K562 (cell line): ENCODE data around the gene CHMP3. TPM values are rescaled to one million over a fixed set of nuclear protein-coding genes. Genes with fewer than 3 reads are reported as not detected.
A peak's percentile ranks its signal among the peaks of the same experiment; 100 is the strongest.

Source experiments
- ETV6 ChIP-seq, 3 experiments: fragments of 150-350 bp in 1 of 3; sonication (generic) in 1 of 3; formaldehyde crosslinking in 1 of 3; IDR thresholded peaks; 2 replicates each; pipeline versions ENCODE4 v1.6.1 to v1.8.0; 2014 to 2022; ENCODE audit warnings: borderline replicate concordance in 2 of 3, low read depth in 2 of 3, antibody characterized with exemption in 1 of 3, low read length in 1 of 3, mild to moderate bottlenecking in 1 of 3, missing genetic modification reagents in 1 of 3
- LCOR ChIP-seq: sonication (generic); formaldehyde crosslinking; IDR thresholded peaks from 2 replicates; pipeline ENCODE4 v1.8.0; 2022; ENCODE audit warnings: mild to moderate bottlenecking, missing genetic modification reagents
- MAFG ChIP-seq: fragments of 450-650 bp; conservative IDR thresholded peaks from 2 replicates; pipeline ENCODE4 v1.6.1; 2016; ENCODE audit warnings: missing genetic modification characterization, missing compliant biosample characterization
- NR4A1 ChIP-seq, 2 experiments: fragments of 250-450 bp in 1 of 2; fragments of 450-650 bp in 1 of 2; sonication (Bioruptor Pico) in 1 of 2; IDR thresholded peaks; 2 replicates each; pipeline versions ENCODE4 v1.4.0 to v1.6.1; 2016 to 2020; ENCODE audit warnings: mild to moderate bottlenecking in 2 of 2, missing compliant biosample characterization in 1 of 2, missing genetic modification characterization in 1 of 2, moderate library complexity in 1 of 2
- RCOR1 ChIP-seq, 2 experiments: IDR thresholded peaks; 2 replicates each; pipeline ENCODE4 v1.6.1; 2012; ENCODE audit warnings: low read depth in 2 of 2, low read length in 2 of 2, borderline replicate concordance in 1 of 2, improper control_type of control experiment in 1 of 2
- RHOXF2B ChIP-seq: fragments of 250-450 bp; sonication (Bioruptor Pico); conservative IDR thresholded peaks from 2 replicates; pipeline ENCODE4 v1.5.1; 2021
- SUPT5H ChIP-seq: fragments of 450-650 bp; IDR thresholded peaks from 2 replicates; pipeline ENCODE4 v1.6.1; 2016
- YY1 ChIP-seq, 3 experiments: IDR thresholded peaks; 2 replicates each; pipeline ENCODE4 v1.6.1; 2011; ENCODE audit warnings: low read length in 2 of 3, mild to moderate bottlenecking in 2 of 3, moderate library complexity in 2 of 3, borderline replicate concordance in 1 of 3, control low read depth in 1 of 3, low read depth in 1 of 3; ENCODE audit not compliant: insufficient read depth in 3 of 3, insufficient replicate concordance in 2 of 3, control insufficient read depth in 1 of 3, insufficient read length in 1 of 3; ENCODE audit errors: extremely low read depth in 1 of 3
- polyA plus RNA-seq, 8 experiments: library from polyadenylated mRNA; depleted of rRNA in 4 of 8; stranded (reverse) in 5 of 8; unstranded in 3 of 8; fragments of >200 nt; fragmentation: Nextera tagmentation in 2 of 8; fragmentation: Illumina TruSeq in 1 of 8; extraction: Ambion mirVana in 2 of 8; extraction: Trizol in 1 of 8; gene quantifications; 2 replicates each; pipeline versions ENCODE4 v1.2.1 to v1.2.3, GENCODE V29; 2011 to 2014; ENCODE audit warnings: inconsistent platforms in 1 of 8, missing spikeins in 1 of 8
- total RNA-seq, 7 experiments: library from RNA; depleted of rRNA in 6 of 7; stranded (reverse); fragments of >200 nt in 6 of 7; fragmentation: Illumina TruSeq in 2 of 7; extraction: Trizol in 2 of 7; gene quantifications; 2 replicates each; pipeline versions ENCODE4 v1.2.1 to v1.2.3, GENCODE V29; 2011 to 2021; ENCODE audit warnings: low replicate concordance in 1 of 7
- TF ChIP-seq, protein P1 (sequence below): fragments of 250-450 bp; sonication (Bioruptor Pico); IDR thresholded peaks from 2 replicates; pipeline ENCODE4 v1.5.0; 2021; ENCODE audit warnings: mild to moderate bottlenecking, moderate library complexity
- TF ChIP-seq, protein P2 (sequence below): IDR thresholded peaks from 3 replicates; pipeline ENCODE4 v1.6.1; 2011; ENCODE audit warnings: borderline replicate concordance, mild to moderate bottlenecking, moderate library complexity; ENCODE audit not compliant: insufficient read length; ENCODE audit errors: extremely low read depth
- TF ChIP-seq, protein P3 (sequence below): sonication (generic); formaldehyde crosslinking; IDR thresholded peaks from 2 replicates; pipeline ENCODE4 v1.8.1; 2023; ENCODE audit warnings: mild to moderate bottlenecking, missing genetic modification reagents
- TF ChIP-seq, protein P4 (sequence below): IDR thresholded peaks from 2 replicates; pipeline ENCODE4 v1.6.1; 2011; ENCODE audit warnings: borderline replicate concordance, low read depth, mild to moderate bottlenecking, moderate library complexity, low read length; ENCODE audit not compliant: insufficient read depth, poor library complexity, severe bottlenecking

CHMP3 gene
- total and polyA plus RNA-seq, 9 of the 15 experiments (the other 6 are each of a cell fraction or from before 2014, with no cell fraction given): 20.6 to 52.5 (median 31.7) TPM

DNA sequence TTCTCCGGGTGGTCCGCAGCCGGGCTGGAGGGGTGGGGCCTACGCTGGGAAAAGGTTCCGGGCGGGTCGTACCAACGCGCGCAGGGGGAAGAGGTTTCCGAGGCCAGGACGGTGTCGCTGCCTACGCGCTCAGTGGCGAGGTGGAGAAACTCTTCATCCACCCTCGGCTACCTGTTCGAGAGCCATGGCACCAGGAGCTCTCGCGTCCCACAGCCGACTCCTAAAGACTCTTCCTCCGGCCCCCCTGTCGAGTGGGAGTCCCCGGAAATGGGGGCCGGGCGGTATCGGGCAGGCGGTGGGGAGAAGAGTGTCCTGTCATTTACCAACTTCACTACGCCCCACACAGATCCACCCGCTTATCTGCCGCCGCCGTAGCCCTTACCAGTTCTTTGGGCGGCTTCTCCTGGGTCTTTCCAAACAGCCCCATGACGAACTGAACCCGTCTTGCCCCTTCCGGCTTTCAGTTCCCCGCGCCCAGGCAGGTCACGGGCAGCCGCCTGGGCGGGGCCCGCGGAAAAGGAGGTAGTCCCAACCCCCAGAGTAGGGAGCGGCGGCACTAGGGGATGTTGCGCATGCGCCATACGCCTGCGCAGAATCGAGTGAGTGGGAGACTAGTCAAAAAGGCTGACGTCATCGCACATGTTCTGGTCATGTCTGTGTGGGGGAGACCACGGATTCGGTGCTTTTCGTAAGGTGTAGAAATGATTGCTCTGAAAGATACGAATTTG lies at the start of gene CHMP3 (continued):
- 0 out of 2 replicates have a peak, but pooled peaks have one; percentile 27 for TF ChIP-seq NR4A1 (CRISPR knock-in tag; IDR thresholded peaks at IDR 0.05)
- TF ChIP-seq NR4A1 (tag; IDR thresholded peaks at IDR 0.05): no peak
- TF ChIP-seq LCOR: no peak
- peak in 2 of 3 experiments; percentile 11 to 46 for TF ChIP-seq YY1 (IDR thresholded peaks at IDR 0.05; ENCODE audit: borderline replicate concordance in 1 of 3, control insufficient read depth in 1 of 3, extremely low read depth in 1 of 3, insufficient read depth in 3 of 3, insufficient read length in 1 of 3, insufficient replicate concordance in 2 of 3, low read depth in 1 of 3, low read length in 2 of 3)
- TF ChIP-seq, protein P1, sequence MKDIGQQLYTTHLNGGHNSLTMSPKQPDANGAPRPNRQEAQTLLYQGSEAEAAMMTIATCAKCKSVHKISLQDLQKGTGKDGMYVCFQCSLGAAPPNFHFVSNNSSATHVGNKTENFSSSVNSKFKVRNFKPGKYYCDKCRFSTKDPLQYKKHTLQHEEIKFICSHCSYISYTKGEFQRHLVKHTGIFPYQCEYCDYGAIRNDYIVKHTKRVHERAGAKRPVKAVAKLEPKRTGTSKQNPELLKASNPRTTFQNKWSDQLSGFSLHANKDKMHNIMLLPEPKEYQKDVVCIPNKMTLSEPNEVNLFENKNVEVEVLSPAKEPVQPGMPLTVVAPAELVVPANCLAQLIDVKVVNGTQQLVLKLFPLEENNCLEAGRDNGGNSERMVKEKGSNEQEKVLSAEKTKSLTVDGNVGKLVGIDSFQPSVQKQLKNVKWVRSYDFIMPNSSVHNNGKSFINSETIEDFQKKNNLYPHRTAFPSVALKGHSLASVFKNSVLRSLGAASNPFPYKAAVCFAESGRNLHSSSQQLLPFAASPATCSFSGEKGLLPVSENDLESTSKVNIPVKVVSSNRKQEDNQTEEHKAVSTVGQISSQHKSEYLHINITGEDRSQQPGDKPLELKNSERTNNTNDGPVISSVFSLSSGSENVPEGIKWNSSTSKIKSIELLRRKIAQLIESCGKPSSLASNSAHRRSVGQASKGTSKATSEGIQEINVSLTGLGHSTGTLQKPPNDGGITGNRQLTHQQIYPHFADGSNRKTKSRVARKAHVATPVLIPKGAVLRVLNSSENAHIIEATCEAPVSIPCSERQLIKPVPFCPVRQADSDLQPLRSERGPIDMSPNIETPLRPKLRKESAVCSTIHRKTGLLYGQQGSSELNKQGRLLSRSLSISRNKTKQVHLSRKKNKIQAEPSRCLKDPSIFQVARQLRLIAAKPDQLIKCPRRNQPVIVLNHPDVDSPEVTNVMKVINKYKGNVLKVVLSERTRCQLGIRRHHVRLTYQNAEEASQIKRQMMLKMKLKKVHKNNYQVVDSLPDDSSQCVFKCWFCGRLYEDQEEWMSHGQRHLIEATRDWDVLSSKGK (CRISPR knock-in tag): no peak
- peak; percentile 93 for TF ChIP-seq SUPT5H
- TF ChIP-seq, protein P2, sequence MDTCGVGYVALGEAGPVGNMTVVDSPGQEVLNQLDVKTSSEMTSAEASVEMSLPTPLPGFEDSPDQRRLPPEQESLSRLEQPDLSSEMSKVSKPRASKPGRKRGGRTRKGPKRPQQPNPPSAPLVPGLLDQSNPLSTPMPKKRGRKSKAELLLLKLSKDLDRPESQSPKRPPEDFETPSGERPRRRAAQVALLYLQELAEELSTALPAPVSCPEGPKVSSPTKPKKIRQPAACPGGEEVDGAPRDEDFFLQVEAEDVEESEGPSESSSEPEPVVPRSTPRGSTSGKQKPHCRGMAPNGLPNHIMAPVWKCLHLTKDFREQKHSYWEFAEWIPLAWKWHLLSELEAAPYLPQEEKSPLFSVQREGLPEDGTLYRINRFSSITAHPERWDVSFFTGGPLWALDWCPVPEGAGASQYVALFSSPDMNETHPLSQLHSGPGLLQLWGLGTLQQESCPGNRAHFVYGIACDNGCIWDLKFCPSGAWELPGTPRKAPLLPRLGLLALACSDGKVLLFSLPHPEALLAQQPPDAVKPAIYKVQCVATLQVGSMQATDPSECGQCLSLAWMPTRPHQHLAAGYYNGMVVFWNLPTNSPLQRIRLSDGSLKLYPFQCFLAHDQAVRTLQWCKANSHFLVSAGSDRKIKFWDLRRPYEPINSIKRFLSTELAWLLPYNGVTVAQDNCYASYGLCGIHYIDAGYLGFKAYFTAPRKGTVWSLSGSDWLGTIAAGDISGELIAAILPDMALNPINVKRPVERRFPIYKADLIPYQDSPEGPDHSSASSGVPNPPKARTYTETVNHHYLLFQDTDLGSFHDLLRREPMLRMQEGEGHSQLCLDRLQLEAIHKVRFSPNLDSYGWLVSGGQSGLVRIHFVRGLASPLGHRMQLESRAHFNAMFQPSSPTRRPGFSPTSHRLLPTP: no peak
- TF ChIP-seq ETV6 (IDR thresholded peaks at IDR 0.05; ENCODE audit: borderline replicate concordance in 1 of 2, low read depth in 2 of 2, low read length in 1 of 2): no peak
- no peak for TF ChIP-seq ETV6 (CRISPR knock-in tag; IDR thresholded peaks at IDR 0.05; ENCODE audit: borderline replicate concordance)
- TF ChIP-seq, protein P3, sequence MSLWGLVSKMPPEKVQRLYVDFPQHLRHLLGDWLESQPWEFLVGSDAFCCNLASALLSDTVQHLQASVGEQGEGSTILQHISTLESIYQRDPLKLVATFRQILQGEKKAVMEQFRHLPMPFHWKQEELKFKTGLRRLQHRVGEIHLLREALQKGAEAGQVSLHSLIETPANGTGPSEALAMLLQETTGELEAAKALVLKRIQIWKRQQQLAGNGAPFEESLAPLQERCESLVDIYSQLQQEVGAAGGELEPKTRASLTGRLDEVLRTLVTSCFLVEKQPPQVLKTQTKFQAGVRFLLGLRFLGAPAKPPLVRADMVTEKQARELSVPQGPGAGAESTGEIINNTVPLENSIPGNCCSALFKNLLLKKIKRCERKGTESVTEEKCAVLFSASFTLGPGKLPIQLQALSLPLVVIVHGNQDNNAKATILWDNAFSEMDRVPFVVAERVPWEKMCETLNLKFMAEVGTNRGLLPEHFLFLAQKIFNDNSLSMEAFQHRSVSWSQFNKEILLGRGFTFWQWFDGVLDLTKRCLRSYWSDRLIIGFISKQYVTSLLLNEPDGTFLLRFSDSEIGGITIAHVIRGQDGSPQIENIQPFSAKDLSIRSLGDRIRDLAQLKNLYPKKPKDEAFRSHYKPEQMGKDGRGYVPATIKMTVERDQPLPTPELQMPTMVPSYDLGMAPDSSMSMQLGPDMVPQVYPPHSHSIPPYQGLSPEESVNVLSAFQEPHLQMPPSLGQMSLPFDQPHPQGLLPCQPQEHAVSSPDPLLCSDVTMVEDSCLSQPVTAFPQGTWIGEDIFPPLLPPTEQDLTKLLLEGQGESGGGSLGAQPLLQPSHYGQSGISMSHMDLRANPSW (CRISPR knock-in tag): no peak
- no peak for TF ChIP-seq RHOXF2B
- TF ChIP-seq, protein P4, sequence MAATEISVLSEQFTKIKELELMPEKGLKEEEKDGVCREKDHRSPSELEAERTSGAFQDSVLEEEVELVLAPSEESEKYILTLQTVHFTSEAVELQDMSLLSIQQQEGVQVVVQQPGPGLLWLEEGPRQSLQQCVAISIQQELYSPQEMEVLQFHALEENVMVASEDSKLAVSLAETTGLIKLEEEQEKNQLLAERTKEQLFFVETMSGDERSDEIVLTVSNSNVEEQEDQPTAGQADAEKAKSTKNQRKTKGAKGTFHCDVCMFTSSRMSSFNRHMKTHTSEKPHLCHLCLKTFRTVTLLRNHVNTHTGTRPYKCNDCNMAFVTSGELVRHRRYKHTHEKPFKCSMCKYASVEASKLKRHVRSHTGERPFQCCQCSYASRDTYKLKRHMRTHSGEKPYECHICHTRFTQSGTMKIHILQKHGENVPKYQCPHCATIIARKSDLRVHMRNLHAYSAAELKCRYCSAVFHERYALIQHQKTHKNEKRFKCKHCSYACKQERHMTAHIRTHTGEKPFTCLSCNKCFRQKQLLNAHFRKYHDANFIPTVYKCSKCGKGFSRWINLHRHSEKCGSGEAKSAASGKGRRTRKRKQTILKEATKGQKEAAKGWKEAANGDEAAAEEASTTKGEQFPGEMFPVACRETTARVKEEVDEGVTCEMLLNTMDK: no peak
- TF ChIP-seq RCOR1 (IDR thresholded peaks at IDR 0.05; ENCODE audit: borderline replicate concordance in 1 of 2, low read depth in 2 of 2, low read length in 2 of 2): 0 out of 4 replicates have a peak, but pooled peaks of 1 of the 2 experiments have one; percentile 26
- TF ChIP-seq MAFG (tag): peak; percentile 87
